HG02981 (cell line): Measurements from ENCODE around the gene SPATC1L.
A peak's percentile ranks its signal among the peaks of the same experiment; 100 is the strongest.
"Not testable (repeated sequence)": the region's sequence is repeated elsewhere in the genome, so short reads cannot be mapped to it uniquely, and the experiment has no call there.

Source experiments
- ATAC-seq: cut with Tn5 transposase; IDR thresholded peaks from one replicate; pipeline ENCODE4 v1.9.1; 2021; ENCODE audit warnings: mild to moderate bottlenecking, moderate library complexity; ENCODE audit not compliant: unreplicated experiment

Gene SPATC1L

DNA sequence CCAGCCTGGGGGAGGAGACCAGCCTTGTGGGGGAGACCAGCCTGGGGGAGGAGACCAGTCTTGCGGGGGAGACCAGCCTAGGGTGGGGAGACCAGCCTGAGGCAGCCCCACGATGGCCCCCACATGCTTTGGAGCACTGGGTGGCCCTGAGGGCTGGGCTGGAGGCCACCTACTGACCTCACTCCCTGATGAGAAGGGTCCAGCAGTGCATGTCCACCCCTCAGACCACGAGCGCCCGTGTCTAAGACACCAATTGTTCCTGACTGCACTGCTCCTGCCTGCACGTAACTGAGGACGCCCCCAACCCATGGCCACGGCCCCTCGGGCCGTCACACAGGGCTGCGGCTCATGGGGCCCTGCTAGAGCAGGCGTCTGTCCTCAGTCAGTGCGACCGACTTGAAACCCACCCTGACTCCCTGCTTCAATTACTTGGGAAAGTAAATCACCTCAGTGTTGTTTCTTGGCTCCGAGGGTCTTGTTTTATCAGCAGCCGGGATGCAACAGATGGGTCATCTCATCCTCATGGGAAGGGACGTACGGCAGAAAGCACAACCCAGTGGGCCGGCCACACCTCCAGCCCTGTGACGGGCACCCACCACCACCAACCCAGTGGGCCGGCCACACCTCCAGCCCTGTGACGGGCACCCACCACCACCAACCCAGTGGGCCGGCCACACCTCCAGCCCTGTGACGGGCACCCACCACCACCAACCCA lies at the start of gene SPATC1L:
Gene SPATC1L (minus strand): TSS at position 550 of the 715 bp plus-strand sequence. CDS start 1,643 bp downstream, outside the sequence.
- no peak for ATAC-seq

GRCh38 chr21:46229923-46230260 lies 45.6 kb upstream of the SPATC1L start:
- ATAC-seq: no peak

DNA sequence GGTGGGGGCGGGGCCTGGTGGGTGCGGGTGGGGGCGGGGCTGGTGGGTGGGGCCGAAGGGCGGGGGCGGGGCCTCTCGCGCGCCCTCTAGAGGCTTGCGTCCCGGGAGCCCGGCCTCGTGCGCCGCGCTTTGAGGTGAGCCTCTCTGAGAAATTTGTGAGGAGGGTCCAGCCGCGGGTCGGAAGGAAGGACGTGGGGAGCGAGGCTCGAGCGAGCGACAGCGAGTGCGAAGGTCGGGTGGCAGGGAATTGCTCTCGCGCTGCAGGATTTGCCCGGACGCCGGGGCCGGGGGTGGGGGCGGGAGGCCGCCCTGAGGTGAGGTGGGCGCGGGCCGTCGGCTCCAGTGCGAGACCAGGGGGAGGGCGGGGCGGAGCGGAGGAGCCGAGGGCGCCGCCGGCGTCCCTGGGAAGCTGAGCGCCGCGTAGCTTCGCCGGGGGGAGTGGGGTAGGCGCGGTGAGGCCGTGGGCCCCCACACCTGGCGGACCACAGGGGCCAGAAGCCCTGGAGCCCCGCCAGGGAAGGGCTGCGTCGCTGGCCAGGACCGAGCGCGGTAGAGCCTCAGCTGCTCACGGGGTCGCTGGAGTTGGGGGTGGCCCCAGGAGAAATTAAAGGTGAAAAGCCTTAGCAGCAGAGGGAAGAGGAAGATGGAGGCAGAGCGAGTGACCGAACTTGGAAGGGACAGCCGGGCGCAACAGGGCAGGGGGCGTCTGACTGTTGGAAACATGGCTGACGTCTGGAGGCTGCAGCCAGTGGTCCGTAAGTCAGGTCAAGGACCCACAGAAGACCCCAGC lies 45.1 kb upstream of the SPATC1L start:
- ATAC-seq: peak; percentile 25

GRCh38 chr21:46228345-46229051 lies 44.2 kb upstream of the SPATC1L start, which contains the start of gene LSS:
TSS of gene LSS (minus strand) at chr21:46228774. CDS start at chr21:46228745, 29 bp downstream.
- ATAC-seq: peak; percentile 82

DNA sequence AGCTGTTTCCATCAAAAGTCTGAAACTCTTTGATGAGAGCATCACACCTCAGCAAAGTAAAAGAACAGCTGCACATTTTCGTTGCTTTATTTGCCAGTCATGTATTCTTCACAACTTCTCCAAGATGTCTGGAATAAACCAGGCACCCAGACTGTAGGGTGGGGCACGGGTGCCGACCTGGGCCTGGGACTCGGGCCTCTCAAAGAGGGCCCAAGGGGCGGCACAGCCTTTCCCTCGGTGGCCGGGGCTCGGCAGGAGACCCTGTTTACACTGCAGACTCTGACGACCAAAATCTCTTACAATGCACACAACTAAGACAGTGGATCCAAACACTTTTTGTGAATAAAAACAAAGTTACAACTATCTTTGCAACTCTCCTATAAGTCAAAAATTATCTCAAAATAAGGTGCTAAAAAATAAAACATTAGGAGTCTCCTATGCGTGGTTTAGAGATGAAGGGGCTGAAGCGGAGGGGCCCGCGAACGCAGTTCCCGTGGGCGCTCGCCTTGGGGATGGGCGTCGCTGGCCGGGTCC lies 43.6 kb upstream of the SPATC1L start:
- no peak for ATAC-seq

GRCh38 chr21:46226920-46227599 lies 42.8 kb upstream of the SPATC1L start:
- no peak for ATAC-seq

GRCh38 chr21:46226146-46226545 lies 41.9 kb upstream of the SPATC1L start:
- ATAC-seq: no peak

DNA sequence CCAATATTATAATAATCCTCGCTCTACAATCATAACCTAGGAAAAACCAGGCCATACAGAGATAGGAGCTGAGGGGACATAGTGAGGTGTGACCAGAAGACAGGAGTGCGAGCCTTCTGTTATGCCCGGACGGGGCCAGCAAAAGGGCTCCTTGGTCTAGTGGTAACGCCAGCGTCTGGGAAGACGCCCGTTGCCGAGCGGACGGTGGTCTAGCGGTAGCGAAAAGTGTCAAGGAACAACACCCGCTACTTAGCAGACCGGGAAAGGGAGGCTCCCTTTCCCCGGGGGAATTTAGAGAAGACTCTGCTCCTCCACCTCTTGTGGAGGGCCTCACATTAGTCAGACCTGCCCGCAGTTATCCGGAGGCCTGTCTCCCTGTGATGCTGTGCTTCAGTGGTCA lies 39.4 kb upstream of the SPATC1L start:
- not testable (repeated sequence) for ATAC-seq

DNA sequence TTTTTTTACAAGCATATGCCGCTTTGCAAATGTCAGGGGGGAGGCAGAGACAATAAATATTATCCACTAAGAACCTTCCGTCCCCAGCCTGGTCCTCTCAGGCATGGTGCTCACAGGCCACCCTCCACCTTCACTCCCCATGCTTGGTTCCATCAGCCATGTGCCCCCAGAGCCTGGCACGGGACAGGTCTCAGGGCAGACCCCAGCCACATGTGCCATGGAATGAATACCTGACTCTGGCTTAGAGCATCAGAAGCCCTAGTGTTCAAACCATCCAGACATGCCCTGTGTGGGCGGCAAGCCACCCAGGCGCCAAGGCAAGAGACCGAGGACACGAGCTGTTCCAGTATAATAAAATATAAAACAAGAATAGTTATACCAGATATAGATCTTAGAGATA lies 39.0 kb upstream of the SPATC1L start:
- no peak for ATAC-seq

- ATAC-seq: no peak
Measured at GRCh38 chr21:46222436-46223116, 38.3 kb upstream of the SPATC1L start.

- ATAC-seq: no peak
Measured at GRCh38 chr21:46221664-46222435, 37.6 kb upstream of the SPATC1L start.

GRCh38 chr21:46220847-46221246 lies 36.6 kb upstream of the SPATC1L start:
- no peak for ATAC-seq

- no peak for ATAC-seq
Measured at GRCh38 chr21:46220275-46220810, 36.1 kb upstream of the SPATC1L start.

- ATAC-seq: no peak
Measured at GRCh38 chr21:46219591-46220239, 35.5 kb upstream of the SPATC1L start.

DNA sequence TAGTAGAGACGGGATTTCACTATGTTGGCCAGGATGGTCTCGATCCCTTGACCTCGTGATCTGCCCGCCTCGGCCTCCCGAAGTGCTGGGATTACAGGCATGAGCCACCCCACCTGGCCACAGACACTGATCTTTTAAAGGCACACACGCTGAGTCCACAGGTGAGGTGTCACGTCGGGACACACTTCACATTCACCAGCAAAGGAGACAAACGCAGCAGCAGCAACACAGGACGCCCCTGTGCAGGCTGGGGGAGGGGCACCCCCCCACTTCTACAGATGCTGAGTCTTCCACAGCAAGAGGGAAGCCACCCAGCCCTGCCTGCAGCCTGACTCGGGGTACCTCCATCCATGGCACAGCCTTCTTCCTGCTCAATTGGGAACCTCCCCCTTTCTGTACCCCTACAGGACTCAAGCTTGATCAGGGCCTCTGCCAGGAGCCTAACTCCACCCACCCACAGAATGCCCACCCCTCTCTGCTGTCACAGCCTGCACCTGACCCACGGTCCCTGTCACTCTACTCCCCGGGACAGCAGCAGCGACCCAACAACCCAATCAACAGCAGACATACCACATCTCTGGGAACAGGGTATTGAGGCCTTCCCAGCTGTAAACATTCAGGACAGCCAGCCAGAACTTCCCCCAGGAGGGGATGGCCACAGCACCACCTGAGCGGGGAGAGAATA lies 34.8 kb upstream of the SPATC1L start:
- no peak for ATAC-seq

DNA sequence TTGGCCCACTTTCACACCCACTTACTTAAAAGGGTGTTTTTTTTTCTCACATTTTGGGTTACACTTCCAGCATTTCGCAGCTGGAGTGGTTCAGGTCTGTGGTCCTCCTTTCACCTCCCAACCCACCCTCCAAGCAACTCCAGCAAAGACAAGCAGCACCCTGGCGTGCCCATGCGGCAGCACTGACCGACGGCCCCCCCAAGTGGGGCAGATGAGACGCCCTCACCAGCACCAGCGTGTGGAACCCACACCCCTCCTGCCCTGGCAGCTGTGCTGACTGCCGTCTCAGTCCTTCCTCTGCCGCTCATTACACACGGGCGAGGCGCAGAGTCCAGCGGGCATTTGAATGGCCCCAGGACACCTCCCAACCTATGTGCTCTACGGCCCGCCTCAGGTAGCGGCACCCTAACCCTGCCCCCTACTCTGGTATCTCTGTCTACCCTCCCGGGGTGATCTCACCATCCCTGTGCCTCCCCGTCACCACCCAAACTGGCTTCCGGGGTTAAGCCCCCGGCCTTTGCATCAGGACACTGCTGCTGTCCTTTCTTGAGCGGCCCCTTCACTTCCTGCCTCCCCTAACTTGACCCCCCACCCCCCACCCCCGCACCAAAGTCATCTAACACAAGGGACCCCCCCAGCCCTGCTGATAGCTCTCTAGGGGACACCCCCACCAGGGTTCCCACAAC lies 33.4 kb upstream of the SPATC1L start:
- no peak for ATAC-seq

DNA sequence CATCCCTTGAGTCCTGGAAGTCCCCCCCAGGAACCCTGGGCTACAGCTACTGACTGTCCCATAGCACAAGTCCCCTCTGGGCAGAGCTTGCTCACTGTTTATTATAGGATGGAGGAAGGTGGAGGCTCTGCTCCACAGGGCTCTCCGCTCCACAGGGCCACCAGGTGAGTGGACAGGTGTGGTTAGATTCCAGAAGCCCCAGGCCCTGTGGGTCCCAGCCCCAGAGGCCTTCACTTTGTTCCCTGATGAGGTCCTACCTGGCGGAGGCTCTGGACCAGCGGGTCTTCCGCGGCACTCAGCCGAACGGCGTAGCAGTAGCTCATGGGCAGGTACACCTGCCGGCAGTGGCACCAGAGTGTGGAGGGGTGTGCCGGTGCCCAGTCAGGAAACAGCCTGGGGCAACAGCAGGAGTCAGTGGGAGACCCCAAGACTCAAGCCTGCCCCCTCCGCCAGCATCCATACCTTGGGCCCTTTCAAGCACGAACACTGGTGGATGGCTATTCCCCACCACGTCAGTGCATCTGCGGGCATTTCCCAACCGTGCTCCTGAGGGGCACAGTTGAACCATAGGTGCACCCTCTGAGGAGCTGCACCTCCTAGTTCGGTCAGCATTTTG lies 32.0 kb upstream of the SPATC1L start:
- no peak for ATAC-seq
